Activated naive CD4-positive, alpha-beta T cell treated with anti-CD3 and anti-CD28 coated beads, Interleukin-2, amount 50 U/mL, for 24 hours (primary cell): ENCODE data around the gene NOTCH2NLA.
"Not testable (repeated sequence)": the region's sequence is repeated elsewhere in the genome, so short reads cannot be mapped to it uniquely, and the experiment has no call there.

Source experiments
- H3K27ac Mint-ChIP-seq: one replicate; pipeline ENCODE4 v1.8.0; 2021; ENCODE audit warnings: mild to moderate bottlenecking, mixed read lengths
- H3K27me3 Mint-ChIP-seq: one replicate; pipeline ENCODE4 v1.8.0; 2021; ENCODE audit warnings: mixed read lengths
- H3K36me3 Mint-ChIP-seq: one replicate; pipeline ENCODE4 v1.8.0; 2021; ENCODE audit warnings: mixed read lengths
- H3K4me1 Mint-ChIP-seq: one replicate; pipeline ENCODE4 v1.8.0; 2021; ENCODE audit warnings: mixed read lengths
- H3K4me3 Mint-ChIP-seq: one replicate; pipeline ENCODE4 v1.8.0; 2021; ENCODE audit warnings: mild to moderate bottlenecking, mixed read lengths
- H3K9me3 Mint-ChIP-seq: one replicate; pipeline ENCODE4 v1.8.0; 2021; ENCODE audit warnings: mixed read lengths

The NOTCH2NLA gene

GRCh38 chr1:146228710-146229477, at the start of gene NOTCH2NLA:
Gene NOTCH2NLA (minus strand): TSS chr1:146229021. CDS start chr1:146189337, 39,684 bp downstream.
- not testable (repeated sequence) for H3K27me3 Mint-ChIP-seq, H3K4me1 Mint-ChIP-seq, H3K27ac Mint-ChIP-seq, H3K36me3 Mint-ChIP-seq, H3K9me3 Mint-ChIP-seq
- H3K4me3 Mint-ChIP-seq, result peak within 1 kb of the TSS; percentile 72

DNA sequence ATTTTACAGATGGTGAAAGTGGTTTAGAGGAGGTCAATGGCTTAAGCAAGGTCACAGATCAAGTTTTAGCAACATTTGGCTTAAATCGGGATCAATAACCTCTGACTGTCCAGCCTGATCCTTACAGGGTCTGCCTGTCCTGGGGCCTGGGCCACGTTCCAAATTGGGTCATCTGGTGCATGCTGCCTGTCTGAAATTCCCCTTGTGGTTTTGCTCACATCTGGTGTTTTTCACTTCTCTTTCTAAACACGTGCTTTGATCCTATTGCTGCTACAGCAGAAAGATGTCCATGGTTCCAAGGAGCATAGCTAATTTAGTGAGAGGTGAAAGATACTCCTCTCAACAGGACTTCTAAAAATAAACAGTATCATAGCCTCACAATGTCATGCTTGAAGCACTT, 49.5 kb upstream of the NOTCH2NLA start:
- not testable (repeated sequence) for H3K36me3 Mint-ChIP-seq, H3K4me1 Mint-ChIP-seq, H3K9me3 Mint-ChIP-seq, H3K27me3 Mint-ChIP-seq, H3K27ac Mint-ChIP-seq, H3K4me3 Mint-ChIP-seq

GRCh38 chr1:146277087-146277486, 48.3 kb upstream of the NOTCH2NLA start:
- not testable (repeated sequence) for H3K4me1 Mint-ChIP-seq, H3K36me3 Mint-ChIP-seq, H3K27ac Mint-ChIP-seq, H3K27me3 Mint-ChIP-seq, H3K4me3 Mint-ChIP-seq, H3K9me3 Mint-ChIP-seq

GRCh38 chr1:146274083-146274482, 45.3 kb upstream of the NOTCH2NLA start:
- not testable (repeated sequence) for H3K36me3 Mint-ChIP-seq, H3K4me3 Mint-ChIP-seq, H3K4me1 Mint-ChIP-seq, H3K9me3 Mint-ChIP-seq, H3K27me3 Mint-ChIP-seq, H3K27ac Mint-ChIP-seq

DNA sequence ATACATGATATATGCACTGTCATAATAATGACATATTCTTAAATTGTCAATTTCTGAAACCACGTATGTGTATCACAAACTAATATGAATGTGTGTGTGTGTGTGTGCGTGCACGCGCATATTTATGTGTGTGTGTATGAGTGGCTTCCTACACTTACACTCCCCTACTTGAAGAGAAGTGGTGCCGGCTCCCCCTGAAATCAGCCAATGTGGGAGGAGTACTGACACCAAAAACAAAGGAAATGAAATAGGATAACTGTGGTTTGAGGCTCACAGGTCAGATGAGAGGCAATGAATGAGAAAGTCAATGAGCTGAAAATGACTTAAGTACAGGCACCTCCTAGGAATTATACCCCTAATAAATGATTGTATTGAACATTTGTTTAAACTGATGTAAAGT, 44.4 kb upstream of the NOTCH2NLA start:
- H3K27me3 Mint-ChIP-seq, H3K36me3 Mint-ChIP-seq, H3K4me1 Mint-ChIP-seq, H3K4me3 Mint-ChIP-seq, H3K9me3 Mint-ChIP-seq, H3K27ac Mint-ChIP-seq: not testable (repeated sequence)

DNA sequence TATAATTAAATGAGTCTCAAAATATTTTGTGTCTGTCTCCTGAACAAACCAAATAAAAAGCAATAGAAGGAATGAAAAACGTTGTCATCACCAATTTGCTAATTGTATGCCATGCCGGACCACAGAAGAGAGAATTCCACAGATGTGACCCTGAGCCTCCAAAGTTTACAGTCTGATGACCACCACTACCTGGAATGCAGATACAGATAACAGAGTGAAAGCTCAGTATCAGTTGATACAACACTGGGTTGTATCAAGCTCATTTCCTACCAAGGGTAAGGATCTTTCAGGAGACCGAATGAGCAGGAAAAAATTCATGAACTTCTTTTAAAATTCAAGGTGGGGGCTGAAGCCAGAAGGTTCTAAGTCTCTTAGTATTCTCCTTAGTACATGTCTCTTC, 43.9 kb upstream of the NOTCH2NLA start:
- not testable (repeated sequence) for H3K4me3 Mint-ChIP-seq, H3K27ac Mint-ChIP-seq, H3K36me3 Mint-ChIP-seq, H3K9me3 Mint-ChIP-seq, H3K4me1 Mint-ChIP-seq, H3K27me3 Mint-ChIP-seq

- H3K9me3 Mint-ChIP-seq, H3K36me3 Mint-ChIP-seq, H3K27me3 Mint-ChIP-seq, H3K4me1 Mint-ChIP-seq, H3K4me3 Mint-ChIP-seq, H3K27ac Mint-ChIP-seq: not testable (repeated sequence)
Measured at GRCh38 chr1:146271977-146272376, 43.2 kb upstream of the NOTCH2NLA start.

GRCh38 chr1:146270129-146270528, 41.3 kb upstream of the NOTCH2NLA start:
- H3K27ac Mint-ChIP-seq, H3K4me1 Mint-ChIP-seq, H3K36me3 Mint-ChIP-seq, H3K9me3 Mint-ChIP-seq, H3K27me3 Mint-ChIP-seq, H3K4me3 Mint-ChIP-seq: not testable (repeated sequence)

GRCh38 chr1:146266179-146266748, 37.4 kb upstream of the NOTCH2NLA start:
- H3K9me3 Mint-ChIP-seq, H3K4me1 Mint-ChIP-seq, H3K36me3 Mint-ChIP-seq, H3K4me3 Mint-ChIP-seq, H3K27ac Mint-ChIP-seq, H3K27me3 Mint-ChIP-seq: not testable (repeated sequence)

DNA sequence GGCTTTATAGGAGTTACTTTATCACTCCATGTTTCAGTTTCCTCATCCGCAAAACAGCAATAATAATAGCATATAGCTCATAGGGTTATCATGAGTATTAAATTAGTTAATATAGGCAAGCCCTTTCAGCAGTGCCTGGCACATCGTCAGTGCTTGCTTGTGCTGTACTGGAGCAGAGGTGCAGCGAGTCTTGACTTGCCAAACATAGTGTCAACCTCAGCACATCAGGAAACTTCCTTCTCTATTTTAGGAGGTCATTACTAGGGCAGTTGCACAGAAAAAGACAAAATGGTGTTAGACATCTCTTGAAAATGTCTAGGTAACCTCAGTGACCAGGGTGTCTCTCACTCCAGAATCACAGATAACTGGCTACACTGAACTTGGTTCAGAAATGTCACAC, 35.9 kb upstream of the NOTCH2NLA start:
- H3K4me1 Mint-ChIP-seq, H3K4me3 Mint-ChIP-seq, H3K27me3 Mint-ChIP-seq, H3K27ac Mint-ChIP-seq, H3K36me3 Mint-ChIP-seq, H3K9me3 Mint-ChIP-seq: not testable (repeated sequence)

GRCh38 chr1:146260006-146260730, 31.3 kb upstream of the NOTCH2NLA start:
- not testable (repeated sequence) for H3K4me1 Mint-ChIP-seq, H3K27me3 Mint-ChIP-seq, H3K27ac Mint-ChIP-seq, H3K36me3 Mint-ChIP-seq, H3K9me3 Mint-ChIP-seq, H3K4me3 Mint-ChIP-seq

GRCh38 chr1:146257992-146258552, 29.3 kb upstream of the NOTCH2NLA start:
- not testable (repeated sequence) for H3K27ac Mint-ChIP-seq, H3K4me1 Mint-ChIP-seq, H3K9me3 Mint-ChIP-seq, H3K4me3 Mint-ChIP-seq, H3K36me3 Mint-ChIP-seq, H3K27me3 Mint-ChIP-seq

DNA sequence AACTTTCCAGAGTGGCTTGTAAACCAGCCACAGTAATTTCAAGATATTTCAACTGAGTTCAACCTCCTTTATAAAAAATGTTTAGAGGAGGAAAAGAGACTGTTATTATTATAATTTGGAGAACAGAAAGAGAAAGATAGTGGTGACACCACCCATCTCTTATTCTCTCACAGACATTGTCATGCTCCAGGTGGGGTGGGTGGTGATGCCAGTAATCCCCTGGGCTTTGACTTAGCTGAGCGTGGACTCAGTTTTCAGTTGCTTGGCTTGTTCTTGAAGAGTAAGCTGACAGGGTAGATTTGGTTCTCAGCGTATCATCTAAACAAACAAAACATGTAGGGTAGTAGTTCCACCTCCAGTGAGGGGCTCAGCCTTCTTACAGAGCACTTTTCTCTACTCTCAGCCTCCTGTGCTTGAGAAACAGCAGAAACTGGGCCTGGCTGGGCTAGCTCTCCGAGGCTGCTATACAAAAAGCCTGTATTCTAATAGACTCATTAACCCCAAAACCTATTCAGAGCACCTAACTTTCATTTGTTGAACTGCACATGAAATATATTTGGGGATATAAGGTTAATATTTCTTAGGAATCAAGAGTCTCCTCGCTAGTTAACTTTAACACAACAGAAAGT, 25.9 kb upstream of the NOTCH2NLA start:
- not testable (repeated sequence) for H3K36me3 Mint-ChIP-seq, H3K27me3 Mint-ChIP-seq, H3K9me3 Mint-ChIP-seq, H3K4me3 Mint-ChIP-seq, H3K27ac Mint-ChIP-seq, H3K4me1 Mint-ChIP-seq

DNA sequence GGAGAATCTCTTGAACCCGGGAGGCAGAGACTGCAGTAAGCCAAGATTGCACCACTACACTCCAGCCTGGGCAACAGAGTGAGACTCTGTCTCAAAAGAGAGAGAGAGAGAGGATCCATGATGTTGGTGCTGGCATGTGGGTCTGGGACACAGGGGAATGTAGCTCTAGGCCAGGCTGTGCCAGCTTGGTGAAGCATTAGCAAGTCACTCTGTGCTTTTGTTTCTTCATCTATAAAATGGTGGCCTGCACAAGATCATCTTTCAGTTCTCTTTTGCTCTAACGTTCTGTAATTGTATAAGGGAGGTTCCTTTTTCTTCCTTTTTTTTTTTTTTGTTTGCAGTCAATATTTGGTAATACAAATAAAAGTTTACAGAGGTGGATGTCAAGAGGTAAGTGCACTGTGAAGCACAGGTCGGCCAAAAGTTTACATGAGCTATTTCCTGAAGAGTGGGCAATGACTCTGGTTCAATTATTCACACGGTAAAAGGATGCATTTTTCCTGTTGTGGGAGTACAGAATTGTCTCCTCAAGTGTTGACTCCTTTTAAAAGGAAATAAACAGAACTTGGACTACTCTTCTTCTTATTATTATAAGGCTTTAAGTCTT, 24.5 kb upstream of the NOTCH2NLA start:
- not testable (repeated sequence) for H3K4me3 Mint-ChIP-seq, H3K36me3 Mint-ChIP-seq, H3K27ac Mint-ChIP-seq, H3K9me3 Mint-ChIP-seq, H3K4me1 Mint-ChIP-seq, H3K27me3 Mint-ChIP-seq

GRCh38 chr1:146251523-146251922, 22.7 kb upstream of the NOTCH2NLA start:
- not testable (repeated sequence) for H3K27ac Mint-ChIP-seq, H3K27me3 Mint-ChIP-seq, H3K9me3 Mint-ChIP-seq, H3K4me1 Mint-ChIP-seq, H3K4me3 Mint-ChIP-seq, H3K36me3 Mint-ChIP-seq

DNA sequence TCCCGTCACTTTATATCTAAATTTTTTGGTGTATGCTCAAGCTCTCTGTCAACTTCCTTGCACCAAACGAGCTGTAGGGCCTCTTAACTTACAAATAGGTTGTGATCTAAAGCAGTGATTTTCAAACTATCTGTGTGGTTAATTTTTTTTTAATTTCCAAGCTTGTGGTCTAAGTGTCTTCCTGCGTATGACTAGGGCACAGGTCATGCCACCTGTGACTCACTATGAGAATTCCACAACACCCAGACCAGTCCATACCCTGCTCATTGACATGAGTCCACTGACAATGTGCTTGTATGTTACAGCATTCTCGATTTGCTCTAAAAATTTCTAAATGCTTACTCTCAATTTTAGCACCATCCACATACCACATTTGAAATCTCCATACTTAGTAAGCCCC, 19.8 kb upstream of the NOTCH2NLA start:
- not testable (repeated sequence) for H3K9me3 Mint-ChIP-seq

More for the DNA sequence above, 19.8 kb upstream of the NOTCH2NLA start:
- H3K4me3 Mint-ChIP-seq, H3K4me1 Mint-ChIP-seq, H3K27ac Mint-ChIP-seq, H3K36me3 Mint-ChIP-seq, H3K27me3 Mint-ChIP-seq: not testable (repeated sequence)
